Forelimb muscle (tissue), 1 donor: ENCODE data around the gene CCDC185. TPM values are rescaled to one million over a fixed set of nuclear protein-coding genes. Genes with fewer than 3 reads are reported as not detected.

Source experiments
- DNase-seq: peaks from one replicate; pipeline ENCODE4 v3.0.0-alpha.2; 2013; ENCODE audit warnings: low read depth
- polyA plus RNA-seq: library from polyadenylated mRNA; unstranded; fragments of 120-200 nt; gene quantifications from one replicate; pipeline ENCODE4 v1.2.1, GENCODE V29; 2013; ENCODE audit not compliant: insufficient read length

CCDC185 gene
- polyA plus RNA-seq, result not detected

- no peak for DNase-seq
These were observed at the start of gene CCDC185 for GRCh38 chr1:223393275-223394214. CCDC185 (plus strand) TSS chr1:223393415; CDS start chr1:223393476, 61 bp downstream.

DNA sequence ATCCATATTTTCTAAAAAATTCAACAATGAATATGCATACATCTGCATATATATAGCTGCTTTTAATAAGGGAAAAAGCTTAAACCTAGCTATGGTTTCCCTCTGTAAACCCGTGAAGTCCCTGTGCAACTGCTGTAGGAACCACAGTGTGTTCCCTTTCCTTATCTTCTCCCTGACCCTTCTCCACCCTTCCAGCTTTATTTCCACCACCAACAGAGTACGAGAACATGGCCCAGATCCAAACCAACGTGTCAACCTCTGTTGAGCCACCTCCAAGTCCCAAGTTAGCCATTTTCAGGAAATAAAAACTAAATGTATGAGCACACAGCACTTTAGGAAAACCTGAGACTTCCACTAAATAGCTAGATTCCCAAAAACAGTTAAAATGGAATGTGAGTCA lies 49.5 kb upstream of the CCDC185 start:
- DNase-seq, result no peak

GRCh38 chr1:223344491-223344890 lies 48.7 kb upstream of the CCDC185 start:
- no peak for DNase-seq

GRCh38 chr1:223345720-223346119 lies 47.5 kb upstream of the CCDC185 start:
- no peak for DNase-seq

DNA sequence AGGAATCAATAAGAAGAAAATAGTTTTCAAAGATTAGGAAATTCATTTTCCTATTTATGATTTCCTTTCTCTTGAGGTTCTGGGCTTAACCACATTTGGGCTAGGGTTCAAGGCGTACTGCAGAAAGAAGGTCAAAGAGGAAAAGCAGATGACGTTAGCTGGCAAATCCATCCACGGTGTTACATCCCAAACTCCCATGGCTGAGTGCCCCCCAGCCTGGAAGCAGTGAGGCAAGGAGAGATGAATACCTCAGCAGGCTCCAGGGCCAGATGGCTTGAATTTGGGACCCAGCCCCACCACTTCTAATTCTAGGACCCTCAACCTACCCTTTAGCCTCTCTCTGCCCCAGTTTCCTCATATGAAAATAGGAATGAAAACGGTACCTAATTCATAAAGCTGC lies 46.9 kb upstream of the CCDC185 start:
- no peak for DNase-seq

DNA sequence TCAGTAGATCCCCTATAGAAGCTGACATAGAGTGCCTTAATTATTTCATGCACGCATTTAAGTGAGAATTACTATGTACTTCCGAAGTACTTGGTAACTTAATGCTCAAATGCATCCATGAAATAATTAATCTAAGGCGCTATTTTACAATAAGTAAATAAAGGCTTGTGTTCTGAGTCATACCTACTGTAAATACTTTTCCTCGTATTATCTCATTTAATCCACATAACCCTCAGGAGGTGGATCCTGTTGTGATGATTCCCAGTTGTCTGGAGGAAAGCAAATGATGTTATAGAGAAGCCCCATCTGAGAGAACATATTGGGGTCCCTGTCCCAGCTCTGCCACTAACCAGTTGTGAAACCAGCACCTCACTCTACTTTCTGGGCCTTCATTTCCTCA lies 45.6 kb upstream of the CCDC185 start:
- no peak for DNase-seq

- no peak for DNase-seq
These were observed 44.8 kb upstream of the CCDC185 start for GRCh38 chr1:223348439-223348838.

GRCh38 chr1:223349241-223349640 lies 44.0 kb upstream of the CCDC185 start:
- no peak for DNase-seq

DNA sequence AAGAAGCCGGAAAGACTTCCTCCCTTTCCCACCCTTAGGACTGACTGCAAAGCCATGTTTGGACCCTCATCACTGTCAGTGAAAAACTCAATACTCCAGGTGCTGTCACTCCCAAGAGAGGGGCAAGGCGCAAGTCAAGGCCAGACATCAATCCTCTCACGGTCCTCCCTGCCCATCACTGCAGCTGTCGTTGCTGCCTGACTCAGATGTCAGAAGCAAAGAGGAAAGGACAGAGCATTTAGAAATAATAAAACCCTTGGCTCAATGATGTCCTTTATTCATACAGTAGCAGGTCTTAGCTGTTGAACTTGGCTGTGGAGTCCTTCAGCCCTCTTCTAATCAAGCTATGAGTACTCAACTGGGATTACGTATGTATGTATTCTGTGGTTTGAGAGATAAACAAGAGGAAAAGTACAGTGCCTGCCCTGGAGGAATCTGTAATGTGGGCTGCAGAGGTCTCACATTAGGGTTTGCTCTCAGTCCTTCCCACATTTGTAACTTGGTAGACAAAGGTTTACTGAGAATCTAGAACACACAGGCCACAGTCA lies 42.8 kb upstream of the CCDC185 start:
- no peak for DNase-seq

- no peak for DNase-seq
These were observed 40.3 kb upstream of the CCDC185 start for GRCh38 chr1:223352944-223353343.

- DNase-seq, result no peak
These were observed 39.3 kb upstream of the CCDC185 start for GRCh38 chr1:223353939-223354338.

GRCh38 chr1:223355699-223356098 lies 37.5 kb upstream of the CCDC185 start:
- no peak for DNase-seq

GRCh38 chr1:223358826-223359225 lies 34.4 kb upstream of the CCDC185 start:
- no peak for DNase-seq

DNA sequence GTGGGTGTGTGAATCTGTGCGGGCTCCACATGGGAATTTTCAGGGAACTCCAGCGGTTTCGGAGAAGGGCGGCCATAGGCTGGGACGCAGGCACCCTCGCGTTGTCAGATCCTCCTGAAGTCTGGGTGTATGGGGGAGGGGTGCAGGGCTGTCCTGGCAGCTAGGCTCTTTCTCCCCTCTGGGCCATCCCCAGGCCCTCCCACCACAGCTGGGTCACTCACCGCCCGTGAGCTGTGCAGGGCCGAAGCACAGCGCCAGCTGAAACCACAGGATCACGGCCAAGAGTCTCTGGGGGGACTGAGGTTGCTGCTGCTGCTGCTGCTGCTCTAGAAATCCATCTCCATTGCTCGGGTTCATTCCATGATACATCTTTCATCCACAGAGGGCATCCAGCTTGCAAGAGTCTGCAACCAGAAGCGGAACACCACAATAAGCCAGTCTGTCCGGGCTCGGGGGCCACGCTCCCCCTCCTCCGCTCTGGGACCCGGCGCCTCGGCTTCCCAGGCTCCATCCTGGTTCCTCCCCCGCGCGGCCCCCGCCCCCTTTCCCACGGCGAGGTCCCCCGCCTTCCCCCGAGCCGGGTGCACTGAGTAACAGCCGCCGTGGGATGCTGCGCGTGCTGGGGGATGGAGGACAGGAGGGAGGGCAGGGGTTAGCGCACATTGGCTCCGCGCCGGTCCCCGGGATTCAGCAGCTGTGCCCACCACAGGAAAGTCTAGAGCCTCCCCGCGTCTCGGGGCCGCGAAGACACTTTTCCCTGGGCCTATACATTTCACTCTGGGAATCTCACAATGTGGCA lies 30.0 kb upstream of the CCDC185 start:
- no peak for DNase-seq

GRCh38 chr1:223363856-223364684 lies 29.1 kb upstream of the CCDC185 start, which contains the start of gene SUSD4:
SUSD4 (minus strand) TSS chr1:223364176; CDS start chr1:223363425, 751 bp downstream.
- no peak for DNase-seq

DNA sequence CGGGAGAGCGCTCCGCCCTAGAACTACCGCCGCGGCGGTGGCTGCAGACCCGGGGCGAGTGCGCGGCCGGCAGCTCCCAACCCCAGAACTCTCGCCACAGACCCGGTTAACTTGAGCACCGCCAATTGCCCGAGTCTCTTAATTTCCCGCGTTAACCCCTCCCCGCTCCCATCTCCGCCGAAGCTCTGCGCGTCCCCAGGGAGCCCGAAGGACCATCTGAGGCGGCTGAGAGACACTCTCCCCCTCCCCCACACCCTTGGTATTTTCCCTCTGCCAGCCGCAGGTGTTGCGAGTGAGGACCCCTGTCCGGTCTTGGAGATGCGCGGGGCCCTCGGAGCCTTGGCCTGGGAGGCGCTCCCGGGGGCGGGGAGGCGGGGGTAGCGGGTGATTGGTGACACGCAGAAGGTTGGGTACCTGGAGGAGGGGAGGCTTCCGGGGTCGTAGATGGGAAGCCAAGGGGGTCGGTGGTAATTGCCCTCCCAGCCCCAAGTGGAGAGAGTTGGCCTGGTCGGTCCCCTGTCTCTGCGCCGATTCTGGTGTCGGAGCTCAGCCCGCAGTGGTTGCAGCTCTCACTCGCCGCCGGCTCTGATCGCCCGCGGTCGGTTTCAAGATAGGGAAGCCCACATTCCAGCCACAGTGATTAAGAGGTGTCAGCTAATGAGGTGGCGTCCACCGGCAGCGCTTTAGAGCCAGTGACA lies 28.4 kb upstream of the CCDC185 start:
- DNase-seq, result no peak

GRCh38 chr1:223374064-223374610 lies 19.1 kb upstream of the CCDC185 start:
- DNase-seq, result no peak

GRCh38 chr1:223378754-223379153 lies 14.5 kb upstream of the CCDC185 start:
- DNase-seq, result no peak

GRCh38 chr1:223386013-223386412 lies 7.2 kb upstream of the CCDC185 start:
- DNase-seq, result no peak

DNA sequence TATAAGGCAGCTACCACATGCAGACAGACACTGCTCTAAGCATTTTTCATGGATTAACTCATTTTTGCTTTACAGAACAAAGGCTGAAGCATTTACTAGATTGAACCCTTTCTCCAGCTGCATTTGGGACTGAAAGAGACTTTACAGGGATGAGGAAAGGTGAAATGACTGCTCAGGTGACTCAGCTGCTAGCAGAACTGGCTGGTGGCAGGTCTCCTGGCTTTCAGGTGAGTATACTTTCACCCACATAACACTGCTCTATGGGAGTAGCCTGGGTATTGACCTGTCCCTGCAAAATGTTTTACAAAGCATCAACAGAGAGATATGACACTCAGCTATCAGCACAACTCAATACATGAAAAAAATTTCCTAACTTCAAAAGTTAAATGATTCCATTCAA lies 2.6 kb upstream of the CCDC185 start:
- no peak for DNase-seq
